Measurements from ENCODE around the gene BTAF1.

GRCh38 chr10:92014620-92015019 lies 91.0 kb downstream of the BTAF1 start:
- TF ChIP-seq HMGXB4 (CRISPR knock-in tag; IDR thresholded peaks at IDR 0.05) = no peak
- no peak for TF ChIP-seq ATF2 (CRISPR knock-in tag; IDR thresholded peaks at IDR 0.05; ENCODE audit: borderline replicate concordance, low read depth)
- TF ChIP-seq CTCF (IDR thresholded peaks at IDR 0.05) = no peak
- no peak for TF ChIP-seq MLX (CRISPR knock-in tag; IDR thresholded peaks at IDR 0.05)
